GM12872 (cell line): ENCODE results near the gene BACE2.

Experiments used
- TF ChIP-seq, protein P1 (sequence below): IDR thresholded peaks from 3 replicates; pipeline ENCODE4 v1.5.1; 2011; ENCODE audit warnings: low read depth, mild to moderate bottlenecking, low read length, moderate library complexity; ENCODE audit not compliant: insufficient read depth

BACE2 gene

DNA sequence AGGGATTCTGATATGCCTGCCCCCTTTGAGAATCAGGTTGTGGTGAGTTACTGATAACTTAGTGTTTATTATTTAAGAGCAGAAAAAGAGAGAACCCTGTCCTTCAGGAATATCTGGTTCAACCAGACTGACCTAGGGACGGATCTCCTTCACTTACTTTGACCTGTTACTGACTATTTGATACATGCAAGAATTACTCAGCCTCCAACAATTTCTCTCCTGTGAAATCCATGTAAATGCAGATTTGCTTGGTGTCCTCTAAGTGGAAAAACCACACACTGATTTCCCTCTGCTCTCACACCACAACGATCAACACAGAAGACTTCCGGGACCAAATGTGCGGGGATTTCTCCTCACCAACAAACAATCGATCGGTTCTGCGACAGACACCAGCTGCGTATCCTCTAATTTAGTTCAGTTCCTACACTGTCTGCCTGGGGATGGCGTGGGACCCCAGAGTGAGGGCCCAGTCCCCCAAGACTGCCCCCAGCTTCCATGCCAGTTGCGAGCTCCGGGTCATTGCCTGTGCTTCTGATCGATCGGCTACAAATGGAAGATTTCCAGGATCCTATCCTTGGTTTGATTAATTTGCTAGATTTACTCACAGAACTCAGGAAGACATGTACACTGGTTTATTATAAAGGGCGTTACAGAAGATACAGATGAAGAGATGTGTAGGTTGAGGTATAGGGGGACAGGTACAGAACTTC, 51.7 kb downstream of the BACE2 start:
- TF ChIP-seq, protein P1, sequence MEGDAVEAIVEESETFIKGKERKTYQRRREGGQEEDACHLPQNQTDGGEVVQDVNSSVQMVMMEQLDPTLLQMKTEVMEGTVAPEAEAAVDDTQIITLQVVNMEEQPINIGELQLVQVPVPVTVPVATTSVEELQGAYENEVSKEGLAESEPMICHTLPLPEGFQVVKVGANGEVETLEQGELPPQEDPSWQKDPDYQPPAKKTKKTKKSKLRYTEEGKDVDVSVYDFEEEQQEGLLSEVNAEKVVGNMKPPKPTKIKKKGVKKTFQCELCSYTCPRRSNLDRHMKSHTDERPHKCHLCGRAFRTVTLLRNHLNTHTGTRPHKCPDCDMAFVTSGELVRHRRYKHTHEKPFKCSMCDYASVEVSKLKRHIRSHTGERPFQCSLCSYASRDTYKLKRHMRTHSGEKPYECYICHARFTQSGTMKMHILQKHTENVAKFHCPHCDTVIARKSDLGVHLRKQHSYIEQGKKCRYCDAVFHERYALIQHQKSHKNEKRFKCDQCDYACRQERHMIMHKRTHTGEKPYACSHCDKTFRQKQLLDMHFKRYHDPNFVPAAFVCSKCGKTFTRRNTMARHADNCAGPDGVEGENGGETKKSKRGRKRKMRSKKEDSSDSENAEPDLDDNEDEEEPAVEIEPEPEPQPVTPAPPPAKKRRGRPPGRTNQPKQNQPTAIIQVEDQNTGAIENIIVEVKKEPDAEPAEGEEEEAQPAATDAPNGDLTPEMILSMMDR: no peak

DNA sequence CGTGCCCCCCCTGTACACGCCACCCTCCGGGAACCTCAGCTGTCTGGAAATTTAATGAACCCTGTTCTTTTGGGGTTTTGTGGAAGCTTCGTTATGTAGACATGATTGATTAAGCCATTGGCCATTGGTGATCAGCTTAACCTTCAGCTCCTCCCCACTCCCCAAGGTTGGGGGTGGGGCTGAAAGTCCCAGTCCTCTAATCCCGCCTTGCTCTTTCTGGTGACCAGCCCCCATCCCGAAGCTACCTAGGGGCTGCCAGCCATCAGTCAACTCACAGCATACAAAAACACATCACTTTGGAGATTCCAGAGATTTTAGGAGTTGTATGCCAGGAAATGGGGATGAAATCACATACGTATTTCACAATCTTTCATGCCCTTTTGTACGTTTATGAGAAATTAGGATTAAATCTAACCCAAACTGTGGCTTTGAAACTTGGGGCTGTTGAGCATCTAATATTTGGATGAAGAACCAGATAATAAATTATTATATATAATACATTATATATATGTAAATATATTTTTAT, 52.3 kb downstream of the BACE2 start:
- TF ChIP-seq, protein P1: no peak

DNA sequence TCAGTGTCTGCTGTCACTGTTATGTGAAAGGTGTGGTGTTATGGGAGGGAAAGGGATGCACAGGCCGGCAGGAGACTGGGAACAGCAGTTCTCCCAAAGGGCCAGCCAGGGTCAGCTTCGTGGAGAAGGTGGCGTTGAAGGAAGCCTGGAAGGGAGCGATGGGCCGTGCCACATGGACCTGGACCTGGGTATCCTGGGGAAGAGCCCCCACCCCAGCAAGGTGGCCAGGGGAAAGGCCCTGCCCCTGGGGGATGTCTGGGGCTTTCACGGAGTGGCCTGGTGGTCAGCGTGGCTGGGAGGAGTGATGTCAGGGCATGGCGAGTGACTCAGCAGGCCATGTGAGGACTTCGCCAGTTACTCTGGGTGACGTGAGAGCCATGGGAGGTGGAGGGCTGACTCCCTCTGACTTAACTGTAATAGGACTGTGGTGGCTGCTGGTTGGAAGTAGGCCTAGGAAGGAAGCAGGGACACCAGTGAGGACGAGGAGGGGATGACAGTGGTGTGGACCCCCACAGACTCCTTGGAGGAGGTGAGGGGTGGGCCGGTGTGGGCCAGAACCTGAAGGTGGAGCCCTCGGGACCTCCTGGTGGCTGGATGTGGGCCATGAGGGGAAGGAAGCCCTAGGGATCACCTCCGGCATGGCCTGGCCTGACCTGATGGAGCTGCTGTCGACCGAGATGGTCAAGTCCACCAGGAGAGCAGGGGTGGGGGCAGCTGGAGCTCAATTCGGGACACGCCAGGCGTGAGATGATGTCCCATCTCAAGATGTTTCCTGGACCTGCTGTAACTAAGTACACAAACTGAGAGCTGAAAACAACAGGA, 54.5 kb downstream of the BACE2 start:
- TF ChIP-seq, protein P1: no peak

DNA sequence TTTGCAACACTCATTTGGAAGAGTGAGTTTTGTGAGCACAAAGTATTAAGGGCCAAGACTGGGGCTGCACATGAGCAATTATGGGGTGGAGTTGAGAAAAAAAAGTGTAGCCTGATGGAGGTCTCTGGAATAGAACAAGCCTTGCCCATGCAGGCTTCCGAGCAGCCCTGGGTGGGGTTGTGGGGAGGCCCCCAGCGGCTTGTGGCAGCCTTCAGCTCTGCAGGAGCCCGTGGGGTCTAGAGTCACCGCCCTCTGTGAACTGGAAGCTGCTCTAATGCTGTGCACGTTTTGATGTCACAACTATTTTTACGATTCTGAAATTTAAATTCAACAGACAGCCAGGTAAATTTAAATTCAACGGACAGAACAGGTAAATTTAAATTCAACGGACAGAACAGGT, 58.9 kb downstream of the BACE2 start:
- TF ChIP-seq, protein P1: no peak

DNA sequence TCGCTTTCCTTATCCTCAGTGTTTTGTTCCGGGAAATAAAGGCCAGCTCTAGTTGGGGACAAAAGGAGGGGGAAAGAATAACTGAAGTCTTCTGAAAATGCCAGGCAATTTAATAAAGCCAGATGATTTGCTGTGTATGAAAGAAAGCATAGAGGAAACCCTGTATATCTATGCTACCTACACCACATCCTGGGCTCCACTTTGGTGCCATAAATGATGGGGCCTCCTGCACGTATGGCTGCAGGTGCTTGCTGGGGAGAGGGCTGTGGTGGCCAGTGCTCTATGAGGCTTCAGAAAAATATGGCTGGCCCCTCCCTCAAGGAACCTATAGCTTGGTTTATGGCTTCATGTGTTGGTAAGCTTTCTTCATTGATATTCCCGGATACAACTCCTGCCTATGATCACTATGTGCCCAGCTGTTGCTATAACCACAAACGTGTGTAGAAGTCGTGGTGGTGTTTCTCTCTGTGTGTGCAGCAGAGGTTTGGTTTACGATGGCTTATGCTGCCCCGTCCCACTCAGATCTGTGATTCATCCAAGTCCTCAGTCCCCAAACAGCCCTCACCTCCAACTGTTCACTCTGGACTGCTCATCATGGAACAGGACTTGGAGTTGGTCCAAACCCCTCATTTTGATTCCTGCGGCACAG, 59.5 kb downstream of the BACE2 start:
- TF ChIP-seq, protein P1: no peak

DNA sequence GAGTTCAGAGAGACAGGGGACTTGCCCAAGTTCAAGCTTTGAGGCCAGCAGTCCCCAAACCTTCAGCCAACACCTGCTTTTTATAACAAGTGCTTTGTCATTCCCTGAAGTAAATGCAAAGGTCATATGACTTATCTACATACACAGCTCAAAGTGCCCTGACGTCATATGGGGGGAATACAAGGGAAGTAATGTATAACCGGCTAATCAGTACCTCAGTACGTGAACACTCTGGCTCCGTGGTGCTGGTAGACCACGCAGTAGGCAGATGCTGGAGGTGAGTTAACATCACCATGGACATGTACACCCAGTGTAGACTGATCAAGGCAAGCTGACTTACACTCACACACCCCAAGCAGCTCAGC, 60.0 kb downstream of the BACE2 start:
- TF ChIP-seq, protein P1: no peak

DNA sequence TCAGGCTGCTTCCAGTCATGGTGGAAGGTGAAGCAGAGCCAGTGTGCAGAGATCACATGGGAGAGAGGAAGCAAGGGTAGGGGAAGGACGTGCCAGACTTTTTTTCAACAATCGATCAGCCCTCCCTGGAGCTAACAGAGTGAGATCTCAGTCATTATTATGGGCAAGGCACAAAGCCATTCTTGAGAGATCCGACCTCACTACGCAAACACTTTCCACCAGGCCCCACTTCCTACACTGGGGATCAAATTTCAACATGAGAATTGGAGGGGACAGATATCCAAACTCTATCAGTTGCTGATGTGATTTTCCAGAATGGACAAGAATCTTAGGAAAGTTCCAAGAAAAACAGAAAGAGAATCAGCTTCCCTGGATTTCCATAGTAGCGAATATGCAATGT, 60.5 kb downstream of the BACE2 start:
- TF ChIP-seq, protein P1: no peak
